CD4-positive, alpha-beta memory T cell (primary cell): ENCODE data around the gene AKT1. TPM values are rescaled to one million over a fixed set of nuclear protein-coding genes. Genes with fewer than 3 reads are reported as not detected.

Experiments used
- CTCF ChIA-PET: fragments of 350-600 bp; sonication (Branson Sonifier 250); formaldehyde crosslinking; loops from one replicate; lab custom pipeline; 2021; ENCODE audit warnings: inconsistent platforms; ENCODE audit not compliant: partially characterized antibody; lab: Charles Lee
- POLR2A ChIA-PET: fragments of 350-600 bp; sonication (Branson Sonifier 250); formaldehyde crosslinking; loops from one replicate; lab custom pipeline; 2021; ENCODE audit not compliant: partially characterized antibody; lab: Charles Lee
- DNase-seq, 5 donors: peaks; one replicate each; pipeline versions ENCODE4 v3.0.0 to v3.0.0-alpha.2; 2020 to 2022; ENCODE audit warnings: mixed read lengths in 1 of 5
- H3K27ac ChIP-seq: one replicate; pipeline ENCODE4 v1.7.0; 2013; ENCODE audit warnings: low read depth, low read length
- H3K27me3 ChIP-seq: 2 replicates; pipeline ENCODE4 v1.7.0; 2013; ENCODE audit warnings: mild to moderate bottlenecking, low read length, moderate library complexity; ENCODE audit not compliant: insufficient read depth
- H3K36me3 ChIP-seq: 2 replicates; pipeline ENCODE4 v1.7.0; 2013; ENCODE audit warnings: mild to moderate bottlenecking, low read length, moderate library complexity; ENCODE audit not compliant: insufficient read depth
- H3K4me1 ChIP-seq: 2 replicates; pipeline ENCODE4 v1.7.0; 2013; ENCODE audit warnings: mild to moderate bottlenecking, low read length, moderate library complexity; ENCODE audit not compliant: insufficient read depth
- H3K4me3 ChIP-seq, 2 donors: one replicate each; pipeline ENCODE4 v1.7.0; 2013; ENCODE audit warnings: low read length in 2 of 2, mild to moderate bottlenecking in 1 of 2
- H3K9me3 ChIP-seq, 2 donors: one replicate each; pipeline ENCODE4 v1.7.0; 2013; ENCODE audit warnings: low read length in 2 of 2, control low read depth in 1 of 2; ENCODE audit not compliant: control insufficient read depth in 1 of 2
- H3K27ac Mint-ChIP-seq, 7 donors: one replicate each; pipeline ENCODE4 v1.8.0; 2020 to 2021; ENCODE audit warnings: mixed read lengths in 7 of 7, mild to moderate bottlenecking in 6 of 7, inconsistent platforms in 3 of 7, moderate library complexity in 3 of 7
- H3K27me3 Mint-ChIP-seq, 2 donors: one replicate each; pipeline ENCODE4 v1.8.0; 2020 to 2021; ENCODE audit warnings: mixed read lengths in 2 of 2
- H3K36me3 Mint-ChIP-seq, 2 donors: one replicate each; pipeline ENCODE4 v1.8.0; 2020 to 2021; ENCODE audit warnings: mixed read lengths in 2 of 2, inconsistent platforms in 1 of 2, mild to moderate bottlenecking in 1 of 2
- H3K4me1 Mint-ChIP-seq, 4 donors: one replicate each; pipeline ENCODE4 v1.8.0; 2020 to 2021; ENCODE audit warnings: mixed read lengths in 4 of 4, mild to moderate bottlenecking in 1 of 4
- H3K4me3 Mint-ChIP-seq, 8 donors: one replicate each; pipeline ENCODE4 v1.8.0; 2020 to 2021; ENCODE audit warnings: mixed read lengths in 8 of 8, mild to moderate bottlenecking in 7 of 8, moderate library complexity in 6 of 8, inconsistent platforms in 3 of 8
- H3K9me3 Mint-ChIP-seq, 8 donors: one replicate each; pipeline ENCODE4 v1.8.0; 2020 to 2021; ENCODE audit warnings: mixed read lengths in 8 of 8, mild to moderate bottlenecking in 5 of 8, inconsistent platforms in 3 of 8, moderate library complexity in 1 of 8
- intact Hi-C: fragments of 100-400 bp; cut with micrococcal nuclease; formaldehyde crosslinking; loops from one replicate; pipeline ENCODE4 v1.15.1; 2023
- polyA plus RNA-seq, 2 donors: library from polyadenylated mRNA; unstranded; fragments of 300-500 nt; fragmentation: Illumina TruSeq; gene quantifications; one replicate each; pipeline ENCODE4 v1.2.3, GENCODE V29; 2021
- total RNA-seq, 2 experiments: library from RNA; stranded (reverse); gene quantifications; one replicate each; pipeline ENCODE4 v1.2.3, GENCODE V29; 2021

The AKT1 gene
- total and polyA plus RNA-seq, 4 experiments from 2014 or later = 5.3 to 90.5 (median 56.1) TPM

- intact Hi-C loops = no loop called here
- DNase-seq = peak in 1 of 5 donors; percentile 42
- Histone ChIP-seq H3K36me3 (no peaks in the 10 kb centered on the region), H3K27ac (no peak overlapping the region), H3K9me3 (no peaks in the 10 kb centered on the region), H3K4me1 (peaks cover 50% of the 10 kb centered on the region), H3K27me3 (no peaks in the 10 kb centered on the region), H3K4me3 (no peak overlapping the region)
- Mint-ChIP-seq H3K27ac (peak overlapping the region in 6 of 7 donors; percentile 42 to 95 (median 74)), H3K9me3 (no peaks in the 10 kb centered on the region), H3K36me3 (no peaks in the 10 kb centered on the region), H3K4me3 (peak overlapping the region in 7 of 8 donors; percentile 45 to 83 (median 81)), H3K4me1 (peaks cover 22 to 66% (median 44%) of the 10 kb centered on the region in 4 donors), H3K27me3 (no peaks in the 10 kb centered on the region)
- CTCF ChIA-PET = interaction anchor here (0.8 to 1.3 kb wide), 3 partner anchors 20 to 29 kb away, joined by 3 read pairs; no protein-coding TSS in a partner anchor
- POLR2A ChIA-PET = interaction anchor here (1.0 to 1.5 kb wide), 2 partner anchors 28 to 222 kb away, joined by 3 read pairs; no protein-coding TSS in a partner anchor
Measured at GRCh38 chr14:104797115-104798044, 1.8 kb upstream of the AKT1 start.

- Histone ChIP-seq H3K27me3 (no peaks in the 10 kb centered on the region), H3K9me3 (no peaks in the 10 kb centered on the region), H3K36me3 (no peaks in the 10 kb centered on the region), H3K27ac (no peak overlapping the region), H3K4me3 (no peak overlapping the region), H3K4me1 (peaks cover 43% of the 10 kb centered on the region)
- peak overlapping the region; percentile 70 to 95 (median 85) for H3K27ac Mint-ChIP-seq
- ChIA-PET CTCF (interaction anchor here (0.9 to 1.3 kb wide), 2 partner anchors 25 to 29 kb away, joined by 3 read pairs; no protein-coding TSS in a partner anchor), POLR2A (interaction anchor here (2.9 kb wide), 1 partner anchor 44 kb away, joined by 18 read pairs; the partner anchor contains the start of gene SIVA1)
- DNase-seq = no peak
- H3K4me3 Mint-ChIP-seq = peak overlapping the region; percentile 74 to 85 (median 82)
- H3K36me3 Mint-ChIP-seq = peaks cover 0 to under 1% of the 10 kb centered on the region in 2 donors
- peaks cover 22 to 60% (median 42%) of the 10 kb centered on the region in 4 donors for H3K4me1 Mint-ChIP-seq
- intact Hi-C loops = no loop called here
- no peaks in the 10 kb centered on the region for H3K27me3 Mint-ChIP-seq
- H3K9me3 Mint-ChIP-seq = no peaks in the 10 kb centered on the region
Measured at GRCh38 chr14:104796687-104797081, 1.1 kb upstream of the AKT1 start.

- CTCF ChIA-PET = interaction anchor here (0.9 to 1.3 kb wide), 2 partner anchors 25 to 30 kb away, joined by 3 read pairs; no protein-coding TSS in a partner anchor
Measured at GRCh38 chr14:104795781-104796686, 486 bp upstream of the AKT1 start.

DNA sequence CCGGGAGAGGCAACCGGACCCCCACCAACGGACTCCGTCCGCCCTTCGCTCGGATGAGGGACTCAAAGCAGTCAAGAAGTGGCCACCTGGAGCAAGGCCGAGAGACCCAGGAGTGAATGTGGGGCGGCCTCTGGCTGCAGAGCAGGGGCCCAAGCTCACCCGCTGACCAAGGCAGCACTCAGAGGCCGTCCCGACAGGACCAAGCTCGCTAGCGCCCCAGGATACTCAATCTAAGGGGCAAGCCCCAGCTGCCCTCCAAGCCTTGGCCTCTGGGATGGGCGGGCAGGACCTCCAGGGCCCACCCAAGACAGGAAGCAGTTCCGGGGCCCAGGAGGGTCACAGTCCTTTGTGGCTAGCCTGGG lies 936 bp downstream of the AKT1 start:
- peaks cover 38% of the 10 kb centered on the region for H3K4me1 ChIP-seq
- H3K27ac Mint-ChIP-seq = peak overlapping the region; percentile 75 to 90 (median 86)
- H3K9me3 Mint-ChIP-seq = no peaks in the 10 kb centered on the region
- no peaks in the 10 kb centered on the region for H3K9me3 ChIP-seq
- intact Hi-C loops = no loop called here
- ChIA-PET CTCF (no interaction called here), POLR2A (interaction anchor here (0.9 to 2.9 kb wide), 7 partner anchors 9 to 42 kb away, joined by 3 to 18 read pairs (median 4); partner anchors contain the start of gene SIVA1)
- H3K27ac ChIP-seq = peak overlapping the region; percentile 65
- peaks cover 0 to 2% of the 10 kb centered on the region in 2 donors for H3K36me3 Mint-ChIP-seq
- no peaks in the 10 kb centered on the region for H3K27me3 ChIP-seq
- H3K4me3 ChIP-seq = peak overlapping the region; percentile 61
- peaks cover 6% of the 10 kb centered on the region for H3K36me3 ChIP-seq
- H3K4me1 Mint-ChIP-seq = peaks cover 21 to 59% (median 40%) of the 10 kb centered on the region in 4 donors
- peak overlapping the region; percentile 82 to 92 (median 88) for H3K4me3 Mint-ChIP-seq
- H3K27me3 Mint-ChIP-seq = no peaks in the 10 kb centered on the region
- DNase-seq = peak in 1 of 5 donors; percentile 34

More at GRCh38 chr14:104795781-104796686, 486 bp upstream of the AKT1 start:
- Mint-ChIP-seq H3K27ac (peak overlapping the region; percentile 70 to 95 (median 85)), H3K36me3 (peaks cover 0 to 2% of the 10 kb centered on the region in 2 donors), H3K9me3 (no peaks in the 10 kb centered on the region), H3K4me3 (peak overlapping the region; percentile 74 to 85 (median 82)), H3K4me1 (peaks cover 21 to 57% (median 43%) of the 10 kb centered on the region in 4 donors), H3K27me3 (no peaks in the 10 kb centered on the region)
- Histone ChIP-seq H3K4me1 (peaks cover 38% of the 10 kb centered on the region), H3K27me3 (no peaks in the 10 kb centered on the region), H3K36me3 (no peaks in the 10 kb centered on the region), H3K9me3 (no peaks in the 10 kb centered on the region), H3K27ac (peak overlapping the region; percentile 80), H3K4me3 (peak overlapping the region in 1 of 2 donors; percentile 60)
- DNase-seq = peak; percentile 33 to 50 (median 46)
- intact Hi-C loops = loop anchor here (1.0 kb wide), 1 partner anchor 44 kb away; no protein-coding TSS in a partner anchor
- POLR2A ChIA-PET = interaction anchor here (2.9 kb wide), 1 partner anchor 43 kb away, joined by 18 read pairs; the partner anchor contains the start of gene SIVA1

DNA sequence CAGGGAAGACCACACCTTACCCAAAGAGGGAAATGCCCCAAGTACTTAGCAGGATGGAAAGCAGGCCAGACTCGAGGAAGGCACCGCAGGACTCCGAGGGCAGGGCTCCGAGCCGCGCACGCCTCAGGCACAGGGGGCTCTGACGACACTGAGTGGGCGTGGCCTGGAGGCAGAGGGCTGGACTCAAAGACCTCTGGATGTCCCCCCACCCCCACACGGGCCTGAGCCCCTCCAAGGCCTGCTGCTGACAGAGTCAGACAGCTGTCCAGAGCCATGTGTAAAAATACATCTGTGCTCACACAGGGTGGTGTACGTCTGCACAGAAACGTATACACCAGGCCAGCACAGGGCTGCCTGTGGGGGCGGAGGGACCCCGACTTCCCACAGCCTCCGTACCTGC lies 1.4 kb downstream of the AKT1 start:
- Mint-ChIP-seq H3K9me3 (no peaks in the 10 kb centered on the region), H3K27me3 (no peaks in the 10 kb centered on the region), H3K4me3 (peak overlapping the region; percentile 82 to 92 (median 88)), H3K36me3 (peaks cover 0 to 4% of the 10 kb centered on the region in 2 donors), H3K4me1 (peaks cover 16 to 57% (median 35%) of the 10 kb centered on the region in 4 donors), H3K27ac (peak overlapping the region; percentile 69 to 90 (median 86))
- H3K27ac ChIP-seq = peak overlapping the region; percentile 65
- POLR2A ChIA-PET = interaction anchor here (0.9 to 2.9 kb wide), 7 partner anchors 10 to 41 kb away, joined by 3 to 18 read pairs (median 4); partner anchors contain the start of gene SIVA1
- peaks cover 6% of the 10 kb centered on the region for H3K36me3 ChIP-seq
- DNase-seq = peak in 1 of 5 donors; percentile 44
- H3K27me3 ChIP-seq = no peaks in the 10 kb centered on the region
- intact Hi-C loops = no loop called here
- no peaks in the 10 kb centered on the region for H3K9me3 ChIP-seq
- CTCF ChIA-PET = no interaction called here
- H3K4me3 ChIP-seq = peak overlapping the region in 1 of 2 donors; percentile 61
- H3K4me1 ChIP-seq = peaks cover 38% of the 10 kb centered on the region

GRCh38 chr14:104793703-104793959 lies 1.9 kb downstream of the AKT1 start:
- H3K27me3 ChIP-seq = no peaks in the 10 kb centered on the region
- ChIA-PET CTCF (no interaction called here), POLR2A (interaction anchor here (1.0 to 2.9 kb wide), 4 partner anchors 32 to 41 kb away, joined by 3 to 18 read pairs (median 6); partner anchors contain the start of gene SIVA1)
- Mint-ChIP-seq H3K36me3 (peaks cover 0 to 4% of the 10 kb centered on the region in 2 donors), H3K4me1 (peaks cover 16 to 56% (median 32%) of the 10 kb centered on the region in 4 donors), H3K9me3 (no peaks in the 10 kb centered on the region), H3K27ac (peak overlapping the region; percentile 69 to 87 (median 82)), H3K4me3 (peak overlapping the region; percentile 67 to 92 (median 88)), H3K27me3 (no peaks in the 10 kb centered on the region)
- no peak overlapping the region for H3K27ac ChIP-seq
- H3K9me3 ChIP-seq = no peaks in the 10 kb centered on the region
- peak overlapping the region in 1 of 2 donors; percentile 61 for H3K4me3 ChIP-seq
- DNase-seq = peak in 1 of 5 donors; percentile 19
- intact Hi-C loops = no loop called here
- H3K4me1 ChIP-seq = peaks cover 38% of the 10 kb centered on the region
- peaks cover 6% of the 10 kb centered on the region for H3K36me3 ChIP-seq
